Astrocyte (in vitro differentiated cells and primary cell): ENCODE data around the gene SLC39A1.

Source experiments
- EZH2 ChIP-seq: IDR thresholded peaks from 2 replicates; pipeline ENCODE4 v1.6.1; 2012; ENCODE audit warnings: mild to moderate bottlenecking, low read length, inconsistent platforms; ENCODE audit not compliant: insufficient read depth
- TF ChIP-seq, protein P1 (sequence below): IDR thresholded peaks from 2 replicates; pipeline ENCODE4 v1.5.1; 2011; ENCODE audit warnings: low read depth, mild to moderate bottlenecking, inconsistent platforms, low read length, moderate library complexity; ENCODE audit not compliant: insufficient read depth

DNA sequence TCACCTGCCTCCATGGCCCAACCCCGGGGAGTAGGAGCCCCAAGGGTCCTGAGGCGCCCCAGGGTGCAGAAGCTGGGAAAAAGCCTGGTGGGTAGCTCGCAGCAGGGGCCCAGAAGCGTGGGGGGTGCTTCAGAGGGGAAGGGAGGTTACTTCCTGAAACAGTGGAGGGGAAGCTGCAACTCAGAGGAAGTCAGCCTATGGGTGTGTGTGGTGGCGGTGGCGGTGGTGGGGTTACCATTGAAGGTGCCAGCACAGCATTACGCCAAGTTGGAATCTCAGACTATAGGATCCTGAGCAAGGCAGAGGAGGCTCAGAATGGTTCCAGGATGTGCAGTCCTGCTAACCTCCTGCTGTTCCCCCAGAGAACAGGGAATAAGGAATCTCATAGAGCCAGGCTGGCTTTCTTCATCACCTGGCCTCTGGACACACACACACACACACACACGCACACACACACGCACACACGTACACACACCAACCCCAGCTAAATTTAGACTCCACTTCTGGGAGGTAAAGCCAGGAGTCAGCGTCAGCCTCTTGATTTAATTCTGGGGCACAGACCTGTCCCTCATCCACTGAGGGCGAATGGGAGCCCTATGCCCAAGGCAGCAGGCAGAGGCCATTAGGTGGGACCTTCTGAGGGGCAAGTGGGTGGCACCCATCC, 18.1 kb downstream of the SLC39A1 start:
- TF ChIP-seq, protein P1, sequence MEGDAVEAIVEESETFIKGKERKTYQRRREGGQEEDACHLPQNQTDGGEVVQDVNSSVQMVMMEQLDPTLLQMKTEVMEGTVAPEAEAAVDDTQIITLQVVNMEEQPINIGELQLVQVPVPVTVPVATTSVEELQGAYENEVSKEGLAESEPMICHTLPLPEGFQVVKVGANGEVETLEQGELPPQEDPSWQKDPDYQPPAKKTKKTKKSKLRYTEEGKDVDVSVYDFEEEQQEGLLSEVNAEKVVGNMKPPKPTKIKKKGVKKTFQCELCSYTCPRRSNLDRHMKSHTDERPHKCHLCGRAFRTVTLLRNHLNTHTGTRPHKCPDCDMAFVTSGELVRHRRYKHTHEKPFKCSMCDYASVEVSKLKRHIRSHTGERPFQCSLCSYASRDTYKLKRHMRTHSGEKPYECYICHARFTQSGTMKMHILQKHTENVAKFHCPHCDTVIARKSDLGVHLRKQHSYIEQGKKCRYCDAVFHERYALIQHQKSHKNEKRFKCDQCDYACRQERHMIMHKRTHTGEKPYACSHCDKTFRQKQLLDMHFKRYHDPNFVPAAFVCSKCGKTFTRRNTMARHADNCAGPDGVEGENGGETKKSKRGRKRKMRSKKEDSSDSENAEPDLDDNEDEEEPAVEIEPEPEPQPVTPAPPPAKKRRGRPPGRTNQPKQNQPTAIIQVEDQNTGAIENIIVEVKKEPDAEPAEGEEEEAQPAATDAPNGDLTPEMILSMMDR: no peak
- no peak for TF ChIP-seq EZH2
